GM19395 (cell line): ENCODE data around the gene PIPOX.

Experiments
- ATAC-seq: cut with Tn5 transposase; IDR thresholded peaks from one replicate; pipeline ENCODE4 v1.9.1; 2021; ENCODE audit warnings: mild to moderate bottlenecking, moderate library complexity; ENCODE audit not compliant: unreplicated experiment

The PIPOX gene, protein sequence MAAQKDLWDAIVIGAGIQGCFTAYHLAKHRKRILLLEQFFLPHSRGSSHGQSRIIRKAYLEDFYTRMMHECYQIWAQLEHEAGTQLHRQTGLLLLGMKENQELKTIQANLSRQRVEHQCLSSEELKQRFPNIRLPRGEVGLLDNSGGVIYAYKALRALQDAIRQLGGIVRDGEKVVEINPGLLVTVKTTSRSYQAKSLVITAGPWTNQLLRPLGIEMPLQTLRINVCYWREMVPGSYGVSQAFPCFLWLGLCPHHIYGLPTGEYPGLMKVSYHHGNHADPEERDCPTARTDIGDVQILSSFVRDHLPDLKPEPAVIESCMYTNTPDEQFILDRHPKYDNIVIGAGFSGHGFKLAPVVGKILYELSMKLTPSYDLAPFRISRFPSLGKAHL

DNA sequence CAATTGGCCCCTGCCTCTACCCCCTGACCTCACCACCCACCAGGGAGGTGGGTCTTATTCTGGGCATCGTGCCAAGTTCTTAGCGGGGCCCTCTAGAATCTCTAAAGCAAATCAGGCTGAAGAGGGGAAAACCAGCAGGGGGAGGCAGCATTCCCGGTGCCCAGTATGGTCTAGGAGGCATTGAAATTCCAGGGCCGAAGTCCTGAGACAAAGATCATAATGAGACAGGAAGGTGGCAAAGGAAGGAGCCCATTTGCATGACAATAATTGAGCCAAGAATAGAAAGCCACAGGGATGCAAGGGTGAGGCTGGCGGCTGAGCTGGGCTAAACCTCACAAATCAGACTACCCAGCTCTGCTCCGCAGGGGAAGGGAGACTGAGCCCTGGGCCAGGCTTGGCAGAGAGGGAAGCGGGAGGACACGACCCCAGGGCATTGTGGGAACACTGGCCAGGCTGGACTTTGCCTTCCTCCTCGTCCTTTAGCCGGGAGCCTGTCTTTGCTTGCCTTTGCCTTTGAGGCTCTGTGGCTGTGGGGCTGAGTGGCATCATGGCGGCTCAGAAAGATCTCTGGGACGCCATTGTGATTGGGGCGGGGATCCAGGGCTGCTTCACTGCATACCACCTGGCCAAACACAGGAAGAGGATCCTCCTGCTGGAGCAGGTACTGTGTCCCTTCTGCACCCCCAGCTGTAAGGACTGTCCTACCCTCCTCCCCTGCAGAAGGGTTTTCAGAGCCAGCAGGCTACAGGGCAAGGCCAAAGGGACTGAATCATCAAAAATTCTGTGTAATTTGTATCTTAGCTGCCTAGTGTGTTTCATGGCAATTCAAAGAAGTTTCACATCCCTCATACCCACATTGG is at the start of gene PIPOX:
TSS of gene PIPOX (plus strand) at position 463 of the 860 bp plus-strand sequence. CDS start at position 548, 85 bp downstream.
- no peak for ATAC-seq

- ATAC-seq, result no peak
Observed at GRCh38 chr17:28993645-28994426, 49.1 kb upstream of the PIPOX start.

GRCh38 chr17:28996554-28997096 is 46.3 kb upstream of the PIPOX start:
- no peak for ATAC-seq

- no peak for ATAC-seq
Observed at GRCh38 chr17:28997806-28998205, 45.1 kb upstream of the PIPOX start.

- no peak for ATAC-seq
Observed at GRCh38 chr17:28999206-28999605, 43.7 kb upstream of the PIPOX start.

GRCh38 chr17:29000973-29001372 is 42.0 kb upstream of the PIPOX start:
- ATAC-seq, result no peak

- ATAC-seq, result no peak
Observed at GRCh38 chr17:29002811-29003210, 40.1 kb upstream of the PIPOX start.

GRCh38 chr17:29003289-29003688 is 39.7 kb upstream of the PIPOX start:
- ATAC-seq, result no peak

DNA sequence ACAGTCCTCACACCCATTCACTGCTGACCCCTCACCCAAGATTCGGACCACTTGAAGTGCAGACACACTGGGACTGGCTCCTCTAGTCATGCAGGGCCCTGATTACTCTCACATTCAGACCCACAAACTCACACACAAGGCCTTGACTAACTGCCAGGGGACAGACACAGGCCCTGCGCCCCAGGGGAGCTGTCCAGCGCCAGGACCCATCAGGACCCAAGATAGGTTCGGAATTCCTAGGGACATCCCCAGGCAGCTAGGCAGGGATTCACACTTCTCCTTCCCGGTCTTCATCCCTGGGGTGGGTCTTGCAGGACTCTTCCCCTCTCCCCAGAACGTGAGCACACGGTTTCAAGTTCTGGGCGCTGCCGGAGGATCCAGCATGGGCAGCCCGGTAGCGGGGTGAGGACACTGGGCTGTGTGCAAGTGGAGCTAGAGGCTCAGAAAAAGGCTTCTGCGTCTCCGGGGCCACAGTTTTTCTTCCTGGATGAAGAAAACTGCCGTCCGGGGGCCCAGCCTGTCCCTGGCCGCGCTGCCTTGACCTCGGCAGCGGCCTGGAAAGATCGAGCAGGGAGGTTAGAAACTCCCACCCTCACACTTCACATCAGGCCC is 38.8 kb upstream of the PIPOX start:
- no peak for ATAC-seq

- no peak for ATAC-seq
Observed at GRCh38 chr17:29005936-29006511, 36.9 kb upstream of the PIPOX start, which contains the start of gene SEZ6. Gene SEZ6 (minus strand): TSS chr17:29006033. CDS start chr17:29005869, 164 bp downstream.

- ATAC-seq, result no peak
Observed at GRCh38 chr17:29007456-29007855, 35.5 kb upstream of the PIPOX start.

GRCh38 chr17:29007860-29008455 is 35.0 kb upstream of the PIPOX start:
- no peak for ATAC-seq

- ATAC-seq, result no peak
Observed at GRCh38 chr17:29008591-29008990, 34.4 kb upstream of the PIPOX start.

DNA sequence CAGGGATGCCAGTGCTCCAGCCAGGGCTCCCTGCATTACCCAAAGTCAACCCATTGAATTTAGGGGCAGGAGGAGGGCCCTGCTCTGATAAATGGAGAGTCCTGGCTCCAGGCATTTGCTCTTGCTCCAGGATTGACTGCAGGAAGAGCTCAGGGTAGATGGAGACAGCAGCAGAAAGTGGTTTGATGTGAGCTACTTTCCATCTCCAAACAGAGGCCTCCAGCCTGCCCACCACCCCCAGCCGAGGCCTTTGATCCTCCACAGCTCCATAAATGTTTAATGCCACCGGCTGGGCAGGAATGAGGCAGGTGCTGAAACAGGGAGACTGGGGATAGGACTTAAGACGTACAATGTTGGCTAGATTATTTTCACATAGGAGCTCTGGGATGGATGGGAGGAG is 32.8 kb upstream of the PIPOX start:
- no peak for ATAC-seq

DNA sequence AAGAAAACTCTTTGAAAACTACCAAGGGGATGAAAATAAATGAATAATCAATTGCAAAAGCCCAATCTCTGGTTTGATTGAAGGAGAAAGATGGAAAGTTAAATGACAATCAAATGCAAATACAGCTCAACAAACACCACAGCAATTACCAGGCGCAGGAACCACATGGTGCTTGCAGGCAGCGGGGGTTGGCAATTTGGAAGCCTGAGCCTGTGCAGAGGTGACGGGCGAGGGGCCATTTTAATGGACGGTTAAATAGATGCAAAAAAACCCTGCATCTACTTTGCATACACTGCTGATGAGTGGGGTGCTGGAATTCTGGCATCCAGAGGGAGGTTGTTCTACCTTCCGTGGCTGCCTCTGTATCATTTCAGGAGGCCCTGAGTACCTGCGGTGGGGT is 32.4 kb upstream of the PIPOX start:
- no peak for ATAC-seq

DNA sequence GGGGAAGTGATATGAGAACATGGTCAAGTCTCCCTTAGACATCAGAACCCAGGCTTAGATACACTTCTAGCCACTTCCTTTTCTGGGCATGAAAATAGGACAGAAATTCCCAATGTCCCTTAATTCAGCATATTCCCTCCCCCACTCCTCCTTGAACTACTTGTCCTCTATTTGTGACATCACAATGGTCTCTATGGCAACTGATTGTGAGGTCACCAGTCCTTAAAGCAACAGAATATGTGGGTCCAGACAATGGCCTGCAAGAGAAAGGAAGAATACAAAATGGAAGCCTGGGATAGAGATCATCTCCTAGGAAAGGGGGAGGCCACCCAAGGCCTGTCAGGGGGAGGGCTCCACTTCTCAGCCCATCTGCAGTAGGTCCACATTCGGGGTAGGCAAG is 30.4 kb upstream of the PIPOX start:
- no peak for ATAC-seq

- no peak for ATAC-seq
Observed at GRCh38 chr17:29014716-29015115, 28.2 kb upstream of the PIPOX start.

DNA sequence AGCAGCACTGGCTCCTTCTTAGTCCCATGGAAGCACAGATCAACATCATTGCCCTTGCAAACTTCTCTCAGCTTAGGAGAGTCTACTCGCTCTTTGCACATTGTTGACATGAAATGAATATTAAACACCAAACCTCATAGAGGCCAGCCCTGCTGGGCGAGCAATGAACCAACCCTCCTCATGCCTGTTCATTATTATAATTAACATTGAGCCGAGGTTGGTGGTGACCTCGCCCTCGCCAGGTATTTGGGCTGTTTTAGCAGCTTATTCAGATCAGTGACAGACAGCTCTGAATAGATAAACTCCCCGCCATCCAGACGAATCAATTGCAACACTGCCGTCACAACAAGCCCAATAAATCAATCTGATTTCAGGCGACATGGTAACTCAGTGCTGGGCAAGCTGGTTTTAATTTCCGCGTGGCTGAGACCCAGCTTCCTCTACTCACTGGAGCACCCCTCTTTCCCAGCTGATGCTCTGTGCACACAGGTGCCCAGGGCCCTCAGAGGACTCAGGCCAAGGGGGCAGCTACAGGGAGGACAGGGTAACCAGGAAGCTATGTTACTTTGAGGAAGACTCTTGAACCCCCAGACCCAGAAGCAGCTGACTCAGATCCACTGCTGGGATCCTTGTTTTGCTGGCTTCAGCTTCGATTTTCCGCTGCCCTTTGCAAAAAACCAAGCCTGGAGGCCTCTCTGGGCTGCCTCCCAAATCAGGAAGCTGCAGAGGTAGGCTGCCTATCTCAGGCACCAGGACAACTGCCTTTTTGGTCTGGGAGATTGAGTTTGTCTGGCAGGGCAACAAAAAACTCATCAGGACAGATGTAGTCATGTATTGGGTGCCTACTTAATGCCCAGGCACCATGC is 26.4 kb upstream of the PIPOX start:
- no peak for ATAC-seq
